Body of pancreas (tissue), 4 donors: ENCODE measurements around the gene SDHD. TPM values are rescaled to one million over a fixed set of nuclear protein-coding genes. Genes with fewer than 3 reads are reported as not detected.
A peak's percentile ranks its signal among the peaks of the same experiment; 100 is the strongest.

Experiments
- ATAC-seq: fragments of 150-250 bp; one replicate; pipeline ENCODE4 v1.9.1; 2016
- DNase-seq, 4 donors: peaks; one replicate each; pipeline ENCODE4 v3.0.0-alpha.2; 2019
- H3K27ac ChIP-seq, 4 donors: fragments of 200-600 bp; sonication (generic); 1 replicate in 3 of 4; 2 replicates in 1 of 4; pipeline versions ENCODE4 v1.5.1 to v1.6.1; 2016 to 2019; ENCODE audit warnings: mild to moderate bottlenecking in 1 of 4, mixed read lengths in 1 of 4, moderate library complexity in 1 of 4
- H3K27me3 ChIP-seq, 2 donors: fragments of 200-600 bp; sonication (generic); one replicate each; pipeline ENCODE4 v1.6.0; 2016; ENCODE audit warnings: mild to moderate bottlenecking in 1 of 2
- H3K36me3 ChIP-seq, 2 donors: fragments of 200-600 bp; sonication (generic); replicated peaks in 1 of 2; 2 replicates each; pipeline ENCODE4 v1.5.1; 2016; ENCODE audit warnings: low read depth in 2 of 2; ENCODE audit not compliant: insufficient read depth in 1 of 2
- H3K4me1 ChIP-seq: fragments of 200-600 bp; sonication (generic); one replicate; pipeline ENCODE4 v1.6.0; 2016
- H3K4me3 ChIP-seq, 2 donors: fragments of 200-600 bp; sonication (generic); 1 replicate in 1 of 2; 2 replicates in 1 of 2; pipeline ENCODE4 v1.5.1; 2016 to 2019
- H3K9me3 ChIP-seq, 3 donors: fragments of 200-600 bp; sonication (generic); 1 replicate in 2 of 3; 2 replicates in 1 of 3; pipeline ENCODE4 v1.5.1; 2016
- CTCF ChIP-seq, 7 experiments: fragments of 450-650 bp in 4 of 7; fragments of 200-600 bp in 3 of 7; sonication (generic) in 3 of 7; IDR thresholded peaks; one replicate each; pipeline ENCODE4 v1.5.1; 2016 to 2019; ENCODE audit warnings: antibody characterized with exemption in 7 of 7
- POLR2A ChIP-seq, 3 donors: fragments of 450-650 bp; IDR thresholded peaks; one replicate each; pipeline ENCODE4 v1.6.1; 2016; ENCODE audit warnings: antibody characterized with exemption in 3 of 3, mild to moderate bottlenecking in 2 of 3
- WGBS, 2 donors: methylation state at CpG; one replicate each; pipeline ENCODE4 v1.1.5; 2017; 5-methylcytosine and 5-hydroxymethylcytosine counted together
- intact Hi-C: fragments of 100-400 bp; cut with DNase I; formaldehyde crosslinking; loops from one replicate; pipeline ENCODE4 v1.15.1; 2023
- total RNA-seq, 2 donors: library from RNA; depleted of rRNA; stranded (reverse); fragments of >200 nt; gene quantifications; one replicate each; pipeline ENCODE4 v1.1.0, GENCODE V29; 2016

The SDHD gene
- 10 to 100 TPM; 27.4 to 68.5 TPM for total RNA-seq

DNA sequence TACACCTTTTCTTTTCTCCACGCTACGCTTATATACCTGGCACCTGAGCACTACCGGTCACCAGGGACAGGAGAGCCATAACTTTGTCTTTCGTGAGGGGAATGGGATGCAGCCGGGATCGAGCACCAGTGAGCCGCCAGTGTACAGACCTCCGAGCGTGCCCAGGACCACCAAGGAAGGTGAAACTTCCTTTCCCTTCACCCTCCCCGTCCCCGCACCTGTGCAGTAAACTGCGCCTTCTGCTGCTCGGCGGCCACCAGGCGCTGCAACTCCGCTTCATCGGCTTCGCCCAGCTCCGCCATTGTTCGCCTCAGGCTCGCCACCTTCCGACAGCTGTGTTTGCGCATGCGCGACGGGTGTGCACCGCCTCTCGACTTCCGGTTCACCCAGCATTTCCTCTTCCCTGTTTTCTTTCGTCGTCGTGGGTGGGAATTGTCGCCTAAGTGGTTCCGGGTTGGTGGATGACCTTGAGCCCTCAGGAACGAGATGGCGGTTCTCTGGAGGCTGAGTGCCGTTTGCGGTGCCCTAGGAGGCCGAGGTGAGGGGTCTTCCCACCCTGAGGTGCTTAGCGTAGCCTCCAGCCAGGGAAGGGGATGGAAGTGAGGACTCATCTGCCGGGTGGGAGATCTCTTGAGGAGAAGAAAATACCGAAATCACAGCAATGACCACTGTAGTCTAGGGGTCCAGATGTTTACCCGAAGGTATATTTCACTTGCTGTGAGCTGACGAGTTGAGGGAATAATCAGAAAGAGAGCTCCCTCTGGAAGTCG is at the start of gene SDHD, which contains the start of gene TIMM8B:
Gene SDHD (plus strand): TSS at position 452 of the 770 bp plus-strand sequence. CDS start 35 bp downstream, at position 487.
Gene TIMM8B (minus strand): TSS at position 335 of the 770 bp plus-strand sequence. CDS start 33 bp downstream, at position 302.
- Histone ChIP-seq H3K9me3 (no peaks in the 10 kb centered on the region), H3K27ac (peak within 1 kb of the TSS; percentile 59 to 78 (median 66)), H3K4me3 (peak within 1 kb of the TSS; percentile 33 to 96), H3K36me3 (peaks cover 0 to 22% of the 10 kb centered on the region in 2 donors), H3K4me1 (peaks cover 32% of the 10 kb centered on the region), H3K27me3 (no peaks in the 10 kb centered on the region)
- DNase-seq (peak; percentile 95 to 97 (median 96)), ATAC-seq (peak; percentile 99)
- 0% methylated on average over 41 to 45 of the region's 45 CpGs for WGBS, 2 donors
- TF ChIP-seq POLR2A (IDR thresholded peaks at IDR 0.05) (peak; percentile 21 to 81 (median 75)), CTCF (IDR thresholded peaks at IDR 0.05) (peak in 4 of 7 experiments; percentile 40 to 54 (median 47))
- intact Hi-C loops, result no loop called here

- Histone ChIP-seq H3K4me3 (no peak overlapping the region), H3K27ac (no peak overlapping the region), H3K36me3 (peaks cover 5 to 14% of the 10 kb centered on the region in 2 donors), H3K4me1 (no peaks in the 10 kb centered on the region), H3K9me3 (no peaks in the 10 kb centered on the region), H3K27me3 (no peaks in the 10 kb centered on the region)
- intact Hi-C loops, result no loop called here
- TF ChIP-seq CTCF (IDR thresholded peaks at IDR 0.05) (no peak), POLR2A (IDR thresholded peaks at IDR 0.05) (no peak)
- DNase-seq (no peak), ATAC-seq (no peak)
These were observed 49.1 kb upstream of the SDHD start for GRCh38 chr11:112037527-112037926.

GRCh38 chr11:112042161-112042960 is 44.3 kb upstream of the SDHD start:
- WGBS, 2 donors, result 48 to 60% methylated on average over 6 of the region's 6 CpGs
- ATAC-seq (no peak), DNase-seq (no peak)
- peaks cover 3% of the 10 kb centered on the region for H3K4me1 ChIP-seq
- H3K4me3 ChIP-seq, result no peak overlapping the region
- no peaks in the 10 kb centered on the region for H3K27me3 ChIP-seq
- H3K36me3 ChIP-seq, result peaks cover 5 to 12% of the 10 kb centered on the region in 2 donors
- TF ChIP-seq CTCF (IDR thresholded peaks at IDR 0.05), result no peak
- TF ChIP-seq POLR2A (IDR thresholded peaks at IDR 0.05), result no peak
- intact Hi-C loops, result no loop called here
- H3K9me3 ChIP-seq, result no peaks in the 10 kb centered on the region
- no peak overlapping the region for H3K27ac ChIP-seq

DNA sequence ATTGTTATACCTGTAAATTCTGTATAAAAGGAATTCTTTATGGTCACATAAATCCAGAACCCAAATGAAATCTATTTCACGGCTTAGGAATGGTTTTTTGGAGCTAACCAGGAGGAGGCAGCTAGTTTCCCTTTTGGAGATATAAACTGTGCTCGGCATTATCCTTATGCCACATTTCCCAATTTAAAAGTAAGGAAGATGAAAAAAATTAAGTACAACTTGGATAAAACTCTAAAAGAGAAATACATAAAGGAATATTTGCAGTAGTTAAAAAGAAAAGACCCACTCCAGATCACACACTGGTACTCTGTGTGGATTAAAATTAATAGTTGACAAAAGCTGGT is 43.7 kb upstream of the SDHD start:
- Histone ChIP-seq H3K4me1 (peaks cover 3% of the 10 kb centered on the region), H3K27ac (no peak overlapping the region), H3K36me3 (peaks cover 5 to 9% of the 10 kb centered on the region in 2 donors), H3K4me3 (no peak overlapping the region), H3K27me3 (no peaks in the 10 kb centered on the region), H3K9me3 (no peaks in the 10 kb centered on the region)
- 93 to 97% methylated on average over 2 of the region's 2 CpGs for WGBS, 2 donors
- no peak for DNase-seq
- no peak for ATAC-seq
- intact Hi-C loops, result no loop called here
- TF ChIP-seq POLR2A (IDR thresholded peaks at IDR 0.05) (no peak), CTCF (IDR thresholded peaks at IDR 0.05) (no peak)
